Measurements from ENCODE around the gene IQGAP2.

GRCh38 chr5:76585783-76586217 lies 182.7 kb downstream of the IQGAP2 start:
- TF ChIP-seq ZNF274 (IDR thresholded peaks at IDR 0.05; ENCODE audit: low read depth, low read length) (no peak), YY1 (IDR thresholded peaks at IDR 0.05; ENCODE audit: insufficient read depth, insufficient read length) (no peak), SUZ12 (IDR thresholded peaks at IDR 0.05; ENCODE audit: extremely low read depth, insufficient read depth, insufficient read length) (no peak)
